GM12874 (cell line): Measurements from ENCODE around the gene AASDH.

Source experiments
- CTCF ChIP-seq: IDR thresholded peaks from 2 replicates; pipeline ENCODE4 v1.5.1; 2011; ENCODE audit warnings: low read depth, mild to moderate bottlenecking, control low read depth, low read length, moderate library complexity; ENCODE audit not compliant: insufficient read depth

AASDH gene

GRCh38 chr4:56307423-56307822, 79.9 kb downstream of the AASDH start:
- TF ChIP-seq CTCF = no peak

GRCh38 chr4:56305390-56305789, 81.9 kb downstream of the AASDH start:
- TF ChIP-seq CTCF = no peak

GRCh38 chr4:56303921-56304320, 83.4 kb downstream of the AASDH start:
- TF ChIP-seq CTCF = no peak

- no peak for TF ChIP-seq CTCF
These were observed 84.5 kb downstream of the AASDH start for GRCh38 chr4:56302760-56303159.

- no peak for TF ChIP-seq CTCF
These were observed 85.2 kb downstream of the AASDH start for GRCh38 chr4:56301997-56302496.

GRCh38 chr4:56301181-56301996, 85.9 kb downstream of the AASDH start:
- peak; percentile 79 for TF ChIP-seq CTCF

GRCh38 chr4:56298236-56298635, 89.1 kb downstream of the AASDH start:
- TF ChIP-seq CTCF = no peak
